Measurements from ENCODE around the gene B4GALNT3.

The B4GALNT3 gene

GRCh38 chr12:545835-546234 is 86.1 kb downstream of the B4GALNT3 start:
- no peaks in the 10 kb centered on the region for H3K27me3 ChIP-seq (ENCODE audit: insufficient read depth, insufficient read length)
- no peak overlapping the region for H3K4me3 ChIP-seq (ENCODE audit: insufficient read length, low read depth)
- H3K4me1 ChIP-seq (ENCODE audit: insufficient read depth, insufficient read length): peaks cover 26% of the 10 kb centered on the region
- TF ChIP-seq ZNF274 (IDR thresholded peaks at IDR 0.05; ENCODE audit: low read depth, low read length) (no peak), SUZ12 (IDR thresholded peaks at IDR 0.05; ENCODE audit: extremely low read depth, insufficient read depth, insufficient read length) (no peak), YY1 (IDR thresholded peaks at IDR 0.05; ENCODE audit: insufficient read depth, insufficient read length) (no peak)
- H3K36me3 ChIP-seq (ENCODE audit: insufficient read depth, insufficient read length, low read length): peaks cover 39% of the 10 kb centered on the region
- H3K9me3 ChIP-seq (ENCODE audit: insufficient read depth, low read length): no peaks in the 10 kb centered on the region
- H3K9ac ChIP-seq (ENCODE audit: insufficient read length, low read depth): no peak overlapping the region
- DNase-seq (ENCODE audit: low read depth, low spot score): no peak

- no peak for TF ChIP-seq SUZ12 (IDR thresholded peaks at IDR 0.05; ENCODE audit: extremely low read depth, insufficient read depth, insufficient read length)
- TF ChIP-seq ZNF274 (IDR thresholded peaks at IDR 0.05; ENCODE audit: low read depth, low read length): no peak
- TF ChIP-seq YY1 (IDR thresholded peaks at IDR 0.05; ENCODE audit: insufficient read depth, insufficient read length): no peak
- peaks cover 21% of the 10 kb centered on the region for H3K4me1 ChIP-seq (ENCODE audit: insufficient read depth, insufficient read length)
- H3K9ac ChIP-seq (ENCODE audit: insufficient read length, low read depth): peak overlapping the region; percentile 51
- H3K27me3 ChIP-seq (ENCODE audit: insufficient read depth, insufficient read length): no peaks in the 10 kb centered on the region
- no peaks in the 10 kb centered on the region for H3K9me3 ChIP-seq (ENCODE audit: insufficient read depth, low read length)
- no peak for DNase-seq (ENCODE audit: low read depth, low spot score)
- H3K4me3 ChIP-seq (ENCODE audit: insufficient read length, low read depth): no peak overlapping the region
- peaks cover 44% of the 10 kb centered on the region for H3K36me3 ChIP-seq (ENCODE audit: insufficient read depth, insufficient read length, low read length)
These were observed 86.7 kb downstream of the B4GALNT3 start for GRCh38 chr12:546265-546919.

- Histone ChIP-seq H3K9ac (ENCODE audit: insufficient read length, low read depth) (peak overlapping the region; percentile 51), H3K4me1 (ENCODE audit: insufficient read depth, insufficient read length) (peaks cover 16% of the 10 kb centered on the region), H3K27me3 (ENCODE audit: insufficient read depth, insufficient read length) (no peaks in the 10 kb centered on the region), H3K4me3 (ENCODE audit: insufficient read length, low read depth) (no peak overlapping the region), H3K36me3 (ENCODE audit: insufficient read depth, insufficient read length, low read length) (peaks cover 52% of the 10 kb centered on the region), H3K9me3 (ENCODE audit: insufficient read depth, low read length) (no peaks in the 10 kb centered on the region)
- DNase-seq (ENCODE audit: low read depth, low spot score): peak; percentile 77
- TF ChIP-seq ZNF274 (IDR thresholded peaks at IDR 0.05; ENCODE audit: low read depth, low read length): no peak
- no peak for TF ChIP-seq YY1 (IDR thresholded peaks at IDR 0.05; ENCODE audit: insufficient read depth, insufficient read length)
- TF ChIP-seq SUZ12 (IDR thresholded peaks at IDR 0.05; ENCODE audit: extremely low read depth, insufficient read depth, insufficient read length): no peak
These were observed 87.4 kb downstream of the B4GALNT3 start for GRCh38 chr12:546920-547845.

- TF ChIP-seq ZNF274 (IDR thresholded peaks at IDR 0.05; ENCODE audit: low read depth, low read length) (no peak), SUZ12 (IDR thresholded peaks at IDR 0.05; ENCODE audit: extremely low read depth, insufficient read depth, insufficient read length) (no peak), YY1 (IDR thresholded peaks at IDR 0.05; ENCODE audit: insufficient read depth, insufficient read length) (no peak)
- no peak for DNase-seq (ENCODE audit: low read depth, low spot score)
- H3K27me3 ChIP-seq (ENCODE audit: insufficient read depth, insufficient read length): no peaks in the 10 kb centered on the region
- H3K4me3 ChIP-seq (ENCODE audit: insufficient read length, low read depth): no peak overlapping the region
- H3K9me3 ChIP-seq (ENCODE audit: insufficient read depth, low read length): no peaks in the 10 kb centered on the region
- H3K36me3 ChIP-seq (ENCODE audit: insufficient read depth, insufficient read length, low read length): peaks cover 60% of the 10 kb centered on the region
- peaks cover 8% of the 10 kb centered on the region for H3K4me1 ChIP-seq (ENCODE audit: insufficient read depth, insufficient read length)
- peak overlapping the region; percentile 27 for H3K9ac ChIP-seq (ENCODE audit: insufficient read length, low read depth)
These were observed 88.2 kb downstream of the B4GALNT3 start for GRCh38 chr12:547883-548470.

- H3K27me3 ChIP-seq (ENCODE audit: insufficient read depth, insufficient read length): no peaks in the 10 kb centered on the region
- DNase-seq (ENCODE audit: low read depth, low spot score): no peak
- no peak overlapping the region for H3K9ac ChIP-seq (ENCODE audit: insufficient read length, low read depth)
- H3K4me3 ChIP-seq (ENCODE audit: insufficient read length, low read depth): no peak overlapping the region
- no peak for TF ChIP-seq SUZ12 (IDR thresholded peaks at IDR 0.05; ENCODE audit: extremely low read depth, insufficient read depth, insufficient read length)
- TF ChIP-seq ZNF274 (IDR thresholded peaks at IDR 0.05; ENCODE audit: low read depth, low read length): no peak
- TF ChIP-seq YY1 (IDR thresholded peaks at IDR 0.05; ENCODE audit: insufficient read depth, insufficient read length): no peak
- peaks cover 6% of the 10 kb centered on the region for H3K4me1 ChIP-seq (ENCODE audit: insufficient read depth, insufficient read length)
- peaks cover 73% of the 10 kb centered on the region for H3K36me3 ChIP-seq (ENCODE audit: insufficient read depth, insufficient read length, low read length)
- H3K9me3 ChIP-seq (ENCODE audit: insufficient read depth, low read length): no peaks in the 10 kb centered on the region
These were observed 89.8 kb downstream of the B4GALNT3 start for GRCh38 chr12:549476-550082.

GRCh38 chr12:550473-551260 is 90.9 kb downstream of the B4GALNT3 start:
- Histone ChIP-seq H3K9ac (ENCODE audit: insufficient read length, low read depth) (no peak overlapping the region), H3K27me3 (ENCODE audit: insufficient read depth, insufficient read length) (no peaks in the 10 kb centered on the region), H3K4me3 (ENCODE audit: insufficient read length, low read depth) (no peak overlapping the region), H3K9me3 (ENCODE audit: insufficient read depth, low read length) (no peaks in the 10 kb centered on the region), H3K4me1 (ENCODE audit: insufficient read depth, insufficient read length) (peaks cover 6% of the 10 kb centered on the region), H3K36me3 (ENCODE audit: insufficient read depth, insufficient read length, low read length) (peaks cover 76% of the 10 kb centered on the region)
- TF ChIP-seq ZNF274 (IDR thresholded peaks at IDR 0.05; ENCODE audit: low read depth, low read length) (no peak), YY1 (IDR thresholded peaks at IDR 0.05; ENCODE audit: insufficient read depth, insufficient read length) (no peak), SUZ12 (IDR thresholded peaks at IDR 0.05; ENCODE audit: extremely low read depth, insufficient read depth, insufficient read length) (no peak)
- DNase-seq (ENCODE audit: low read depth, low spot score): no peak

All from NT2/D1 (cell line).